Activated T-helper 9 cell treated with anti-CD3 and anti-CD28 coated beads, Interleukin-2, amount 50 U/mL, for 16 hours (primary cell): Measurements from ENCODE around the gene CHGA.

Source experiments
- DNase-seq: peaks from one replicate; pipeline ENCODE4 v3.0.0-alpha.2; 2020; ENCODE audit warnings: low read depth

CHGA gene

GRCh38 chr14:92944976-92945375 is 22.0 kb downstream of the CHGA start:
- DNase-seq, result no peak

- no peak for DNase-seq
Observed at GRCh38 chr14:92945544-92945943, 22.6 kb downstream of the CHGA start.

DNA sequence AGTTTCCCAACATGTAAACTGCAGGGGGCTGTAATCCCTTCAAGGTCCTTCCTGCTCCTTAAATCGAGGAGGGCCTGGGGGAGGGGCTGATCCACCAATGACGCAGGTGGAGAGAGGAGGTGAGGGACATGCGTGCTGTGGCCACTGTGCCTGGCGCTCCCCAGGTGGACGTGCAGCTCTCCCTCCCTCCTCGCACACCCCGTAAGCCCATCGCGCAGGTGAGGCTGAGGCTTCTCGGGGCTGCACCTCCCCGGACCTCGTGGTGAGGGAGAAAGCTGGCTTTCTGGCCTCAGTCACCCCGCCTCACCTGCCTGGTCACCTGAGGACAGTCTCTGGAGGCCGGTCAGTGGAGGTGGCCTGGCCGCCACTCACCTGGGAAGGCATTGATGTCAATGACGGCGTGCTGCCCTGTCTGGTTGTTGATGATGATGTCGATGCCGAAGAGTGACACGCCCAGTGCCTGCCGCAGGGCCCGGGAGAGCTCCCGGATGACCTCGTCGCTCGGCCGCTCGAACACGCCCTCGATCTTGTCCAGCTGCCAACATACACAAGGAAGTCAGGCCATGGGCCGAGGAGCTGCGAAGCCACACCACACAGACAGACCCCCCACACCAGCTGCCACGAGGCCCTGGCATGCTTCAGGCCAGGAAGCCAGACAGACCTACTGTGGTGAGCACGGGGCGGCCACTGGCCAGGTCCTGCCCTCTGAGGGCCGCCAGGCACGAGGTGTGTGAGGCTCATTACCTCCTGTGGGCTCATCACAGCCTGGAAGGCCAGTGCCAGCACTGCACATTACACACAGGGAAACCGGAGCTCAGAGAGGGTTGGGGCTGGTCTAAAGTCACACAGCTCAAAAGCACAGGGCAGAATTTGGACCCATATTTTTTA is 23.3 kb downstream of the CHGA start:
- no peak for DNase-seq

- DNase-seq, result no peak
Observed at GRCh38 chr14:92946847-92947545, 24.0 kb downstream of the CHGA start.

- no peak for DNase-seq
Observed at GRCh38 chr14:92948647-92949046, 25.7 kb downstream of the CHGA start.

DNA sequence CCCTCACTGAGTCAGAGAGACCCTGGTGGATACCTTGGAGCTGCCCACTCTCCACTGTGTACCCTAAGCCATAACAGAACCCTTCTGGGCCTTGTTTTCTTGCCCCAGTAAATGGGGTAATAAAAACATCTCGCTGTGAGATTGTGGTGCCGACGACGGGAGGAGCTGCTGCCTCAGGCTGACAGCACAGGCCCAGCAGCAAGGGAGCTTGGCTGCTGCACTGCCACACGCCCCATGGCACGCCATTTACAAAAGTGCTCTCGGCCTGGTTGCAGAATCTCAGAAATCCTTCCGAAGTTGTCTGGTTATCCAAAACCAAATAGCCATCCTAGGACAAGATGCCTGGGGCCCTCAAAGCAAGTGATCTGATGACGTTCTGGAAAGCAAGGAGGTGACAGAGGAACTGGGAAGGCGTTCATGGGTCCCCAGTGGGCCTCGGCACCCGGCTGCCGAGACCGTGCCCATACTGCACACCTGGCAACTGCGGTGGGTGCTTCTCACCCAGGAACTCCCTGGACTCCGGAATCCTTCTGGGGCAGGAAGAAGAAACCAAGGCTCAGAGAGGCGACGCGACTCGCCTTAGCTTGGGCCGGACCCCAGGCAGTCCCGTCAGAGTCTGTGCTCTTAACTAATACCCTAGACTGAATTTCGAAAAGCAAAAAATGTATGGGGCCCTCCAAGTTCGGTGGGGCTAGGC is 26.7 kb downstream of the CHGA start:
- no peak for DNase-seq

GRCh38 chr14:92950193-92950540 is 27.2 kb downstream of the CHGA start:
- DNase-seq, result no peak

GRCh38 chr14:92950773-92951172 is 27.8 kb downstream of the CHGA start:
- DNase-seq, result no peak

DNA sequence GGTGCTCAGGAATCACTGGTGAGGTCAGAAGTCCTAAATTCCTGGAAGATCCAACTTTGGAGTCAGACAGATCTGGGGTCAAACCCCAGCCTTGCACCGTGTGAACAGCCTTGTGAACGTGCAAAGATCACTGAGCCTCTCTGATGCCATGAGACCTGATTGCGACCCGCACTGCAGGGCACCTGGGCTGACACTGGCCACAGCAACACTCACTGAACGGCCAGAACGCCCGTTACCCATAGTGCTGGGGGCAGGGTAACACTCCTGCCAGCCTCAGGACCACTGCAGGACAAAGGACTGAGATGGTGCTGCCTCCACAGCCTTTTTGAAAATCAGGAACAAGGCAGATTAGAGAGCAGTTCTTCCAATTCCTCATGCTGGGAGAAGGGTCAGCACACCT is 28.3 kb downstream of the CHGA start:
- no peak for DNase-seq

- DNase-seq, result peak; percentile 67
Observed at GRCh38 chr14:92951912-92952471, 29.0 kb downstream of the CHGA start.

GRCh38 chr14:92952481-92953298 is 29.7 kb downstream of the CHGA start:
- no peak for DNase-seq

DNA sequence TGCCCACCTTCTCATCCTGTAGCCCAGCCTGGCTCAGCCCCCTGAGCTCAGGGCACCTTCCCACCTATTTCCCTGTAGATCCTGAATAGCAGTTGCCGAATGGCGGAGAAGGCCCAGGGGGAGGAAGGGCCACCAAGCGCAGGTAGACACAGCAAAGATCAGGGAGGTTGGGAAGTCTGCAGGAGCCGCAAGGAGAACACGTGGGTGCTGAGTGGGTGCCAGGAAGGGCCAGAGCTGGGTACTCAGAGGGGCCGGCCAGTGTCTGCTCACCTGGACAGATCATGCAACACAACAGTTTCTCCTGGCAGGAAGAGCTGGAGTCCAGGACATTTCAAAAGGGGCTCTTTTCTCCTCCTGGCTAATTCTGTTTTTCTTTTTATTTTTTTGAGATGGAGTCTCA is 30.6 kb downstream of the CHGA start:
- no peak for DNase-seq

DNA sequence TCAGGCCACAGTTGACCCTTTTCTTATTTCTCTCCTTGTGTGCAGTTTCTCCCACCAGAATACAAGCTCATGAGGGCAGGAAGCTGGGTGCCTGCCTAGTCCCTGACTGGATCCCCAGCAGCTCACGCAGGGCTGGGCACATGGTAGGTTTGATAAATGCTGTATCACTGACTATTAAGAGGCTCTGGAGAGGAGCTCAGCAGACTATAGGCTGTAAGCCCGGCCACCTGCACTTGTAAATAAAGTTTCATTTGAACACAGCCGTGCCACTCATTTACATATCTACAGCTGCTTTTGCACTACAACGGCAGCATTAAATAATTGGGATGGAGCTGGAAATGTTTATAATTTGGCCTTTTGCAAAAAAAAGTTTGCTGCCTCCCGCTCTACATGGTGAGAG is 32.0 kb downstream of the CHGA start:
- no peak for DNase-seq

DNA sequence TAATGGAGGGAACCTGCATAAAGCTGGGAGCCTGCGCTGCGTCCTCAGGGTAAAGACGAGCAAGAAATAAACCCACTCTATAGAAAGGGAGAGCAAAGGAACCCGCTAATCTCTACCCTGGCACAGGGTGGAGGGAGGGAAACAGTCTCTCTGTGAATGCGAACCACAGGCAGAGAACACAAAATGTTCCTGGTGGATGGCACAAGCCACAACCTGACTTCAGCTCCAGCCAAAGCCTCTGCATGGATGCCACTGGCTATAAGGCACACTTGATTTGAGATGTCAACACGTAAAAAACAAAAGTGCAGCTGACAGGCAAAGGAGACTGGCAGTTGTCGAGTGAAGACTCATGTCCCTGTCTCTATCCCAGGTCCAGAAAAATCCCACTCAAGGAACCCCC is 32.4 kb downstream of the CHGA start:
- DNase-seq, result no peak

DNA sequence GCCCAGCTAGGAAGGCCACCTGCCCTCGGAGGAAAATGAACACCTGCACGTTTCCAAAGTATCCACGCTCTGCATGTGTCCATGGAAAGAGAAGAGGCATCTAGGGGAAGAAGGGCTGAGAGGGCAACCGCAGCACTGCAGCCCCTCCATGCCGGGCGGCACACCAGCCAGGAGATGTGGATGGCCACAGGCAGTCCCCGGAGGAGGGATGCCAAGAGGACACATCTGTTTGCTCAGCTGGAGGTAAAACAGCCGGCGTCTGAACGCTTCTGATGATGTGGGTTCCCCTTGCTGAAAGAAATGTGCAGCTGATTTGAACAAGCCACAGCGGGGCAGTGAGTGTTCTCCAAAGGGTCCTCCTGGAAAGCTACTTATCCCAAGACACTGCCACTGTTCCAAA is 34.0 kb downstream of the CHGA start:
- no peak for DNase-seq

DNA sequence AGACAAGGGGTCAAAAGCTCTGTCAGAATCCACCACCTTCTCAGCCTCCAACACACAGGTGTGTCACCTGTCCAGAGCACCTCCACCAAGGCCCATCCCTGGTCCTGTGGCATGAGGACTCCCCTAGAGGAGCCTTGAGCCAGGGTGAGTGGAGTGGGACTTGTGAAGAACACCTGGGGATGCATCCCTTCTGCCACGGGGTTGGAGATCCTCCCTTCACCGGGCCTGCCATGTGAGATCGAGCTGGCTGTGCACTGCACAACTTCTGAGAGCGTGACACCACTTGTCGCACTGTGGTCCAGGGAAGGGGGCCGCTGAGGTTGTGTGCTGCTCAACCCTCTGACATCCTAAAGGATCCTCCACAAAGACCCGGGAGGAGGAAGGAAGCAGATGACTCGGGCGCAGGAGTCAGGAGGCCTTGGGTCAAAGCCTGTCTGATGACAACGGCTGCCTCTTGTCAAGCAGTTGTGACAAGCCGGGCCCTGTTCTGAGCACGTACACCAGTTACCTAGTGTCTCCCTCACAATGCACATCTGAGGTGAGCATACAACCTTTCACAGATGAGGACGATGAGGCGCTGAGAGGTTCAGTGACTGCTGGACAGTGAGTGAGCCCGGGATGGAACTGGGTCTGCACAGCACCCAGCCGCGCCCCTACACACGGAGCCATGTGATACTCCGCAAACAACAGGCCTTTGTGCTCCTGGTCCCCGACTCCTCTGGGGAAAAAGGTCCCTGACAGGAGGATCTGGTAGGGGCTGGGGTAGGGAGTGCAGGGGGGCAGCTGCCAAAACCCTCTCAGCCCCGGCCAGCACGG is 35.6 kb downstream of the CHGA start:
- no peak for DNase-seq

DNA sequence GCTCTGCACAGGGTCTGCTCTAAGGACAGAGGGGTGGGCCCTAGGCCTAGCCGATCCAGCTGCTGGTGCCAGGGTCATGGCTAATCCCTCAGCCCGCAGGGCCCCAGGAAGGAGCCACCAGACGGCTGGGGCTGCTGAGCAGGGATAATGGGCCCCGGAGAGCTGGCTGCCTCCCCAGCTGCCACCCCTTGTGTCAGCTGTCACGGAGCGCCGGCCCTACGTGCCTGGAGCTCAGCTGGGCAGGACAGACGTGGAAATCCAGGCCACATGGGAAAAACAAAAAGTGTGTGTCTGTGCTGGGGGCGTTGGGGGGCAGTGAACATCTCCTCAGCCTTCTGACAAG is 36.2 kb downstream of the CHGA start:
- DNase-seq, result no peak

GRCh38 chr14:92959761-92960680 is 37.1 kb downstream of the CHGA start:
- no peak for DNase-seq

DNA sequence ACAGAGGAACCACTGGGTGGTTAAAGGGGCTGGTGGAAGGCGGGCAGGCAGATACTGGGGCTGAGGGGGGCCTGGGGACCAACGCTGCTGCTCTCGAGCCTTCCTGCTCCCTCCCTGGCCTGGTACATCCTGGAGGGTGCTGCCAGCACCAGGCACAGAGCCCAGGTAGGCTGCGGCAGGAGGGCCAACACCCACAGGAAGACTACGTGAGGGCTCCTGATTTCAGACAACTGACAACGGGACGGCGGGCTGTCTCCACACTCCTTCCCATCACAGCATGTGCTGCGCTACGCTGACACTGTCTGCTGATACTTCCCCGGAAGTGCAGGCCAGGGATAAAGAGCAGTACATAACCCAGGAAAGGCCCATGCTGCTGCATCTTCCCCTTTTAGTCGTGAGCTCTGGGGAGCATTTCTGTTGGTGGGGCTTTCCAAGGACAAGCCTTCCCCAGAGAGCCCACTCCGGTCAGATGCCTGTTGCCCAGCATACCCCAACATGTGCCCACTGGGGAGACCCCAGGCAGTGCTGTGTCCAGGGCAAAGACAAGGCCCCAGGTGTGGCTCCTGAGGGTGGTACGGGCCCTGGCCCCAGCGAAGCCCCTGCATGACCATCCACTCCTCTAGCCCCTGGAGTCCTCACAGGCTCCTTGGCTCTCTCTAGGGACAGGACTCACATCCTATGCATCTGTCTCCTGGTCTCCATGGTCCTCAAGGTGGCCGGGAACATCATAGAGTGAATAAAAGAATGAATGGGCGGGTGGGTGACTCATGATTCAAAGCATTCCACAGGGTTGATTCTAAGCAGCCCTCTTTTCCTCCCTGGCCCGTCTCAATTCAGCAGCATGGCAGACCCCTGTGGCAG is 38.0 kb downstream of the CHGA start:
- no peak for DNase-seq
